ENCODE data around the gene NEU2.

The NEU2 gene

DNA sequence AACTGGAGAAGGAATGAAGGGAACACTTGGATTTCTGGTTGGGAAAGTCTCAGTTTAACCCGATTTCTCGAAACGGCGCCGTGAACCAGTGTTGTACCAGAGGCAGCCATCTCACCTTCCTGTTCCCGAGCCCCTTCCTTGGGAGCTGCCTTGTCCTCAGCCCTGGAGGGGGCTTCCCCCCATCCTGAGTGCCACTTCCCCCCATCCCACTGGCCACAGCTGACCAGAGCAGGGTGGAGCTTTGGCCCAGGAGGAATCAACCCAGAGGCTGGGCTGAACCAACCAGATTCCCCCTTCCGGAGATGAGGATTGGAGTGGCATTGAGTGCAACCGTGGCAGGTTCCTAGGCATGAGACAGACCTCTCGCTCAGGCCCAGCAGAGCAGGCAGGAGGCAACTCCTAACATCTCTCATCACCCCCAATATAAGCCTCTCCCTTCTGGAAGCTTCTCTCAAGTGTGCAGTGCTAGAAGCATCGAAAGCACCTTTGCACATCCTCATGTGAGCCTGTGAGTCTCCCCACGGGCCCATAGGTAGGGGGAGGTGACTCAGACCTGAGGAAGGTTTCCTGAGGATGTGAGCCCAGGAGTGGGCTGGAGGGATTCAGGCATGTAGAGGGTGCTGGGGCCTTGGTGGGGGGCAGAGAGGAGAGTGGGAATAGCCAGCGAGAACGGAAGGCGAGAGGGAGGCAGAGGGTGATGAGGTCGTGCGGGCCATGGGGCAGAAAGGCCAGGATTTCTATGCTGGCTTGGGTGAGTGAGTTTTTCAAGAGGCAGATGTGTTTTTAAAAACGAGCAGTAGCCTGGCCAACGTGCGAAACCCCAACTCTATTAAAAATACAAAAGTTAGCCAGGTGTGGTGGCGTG, 31.4 kb upstream of the NEU2 start:
- H3K4me3 ChIP-seq (ENCODE audit: low read depth, low read length), result no peak overlapping the region
- H3K9ac ChIP-seq (ENCODE audit: low read depth, low read length), result no peak overlapping the region
- no peaks in the 10 kb centered on the region for H3K36me3 ChIP-seq (ENCODE audit: control insufficient read depth, insufficient read depth, low read length)
- no peaks in the 10 kb centered on the region for H3K27me3 ChIP-seq (ENCODE audit: control insufficient read depth, insufficient read depth, low read length)
- no peaks in the 10 kb centered on the region for H3K4me1 ChIP-seq (ENCODE audit: control insufficient read depth, insufficient read depth, low read length)
- no peaks in the 10 kb centered on the region for H3K9me3 ChIP-seq (ENCODE audit: control insufficient read depth, insufficient read depth, low read length)

DNA sequence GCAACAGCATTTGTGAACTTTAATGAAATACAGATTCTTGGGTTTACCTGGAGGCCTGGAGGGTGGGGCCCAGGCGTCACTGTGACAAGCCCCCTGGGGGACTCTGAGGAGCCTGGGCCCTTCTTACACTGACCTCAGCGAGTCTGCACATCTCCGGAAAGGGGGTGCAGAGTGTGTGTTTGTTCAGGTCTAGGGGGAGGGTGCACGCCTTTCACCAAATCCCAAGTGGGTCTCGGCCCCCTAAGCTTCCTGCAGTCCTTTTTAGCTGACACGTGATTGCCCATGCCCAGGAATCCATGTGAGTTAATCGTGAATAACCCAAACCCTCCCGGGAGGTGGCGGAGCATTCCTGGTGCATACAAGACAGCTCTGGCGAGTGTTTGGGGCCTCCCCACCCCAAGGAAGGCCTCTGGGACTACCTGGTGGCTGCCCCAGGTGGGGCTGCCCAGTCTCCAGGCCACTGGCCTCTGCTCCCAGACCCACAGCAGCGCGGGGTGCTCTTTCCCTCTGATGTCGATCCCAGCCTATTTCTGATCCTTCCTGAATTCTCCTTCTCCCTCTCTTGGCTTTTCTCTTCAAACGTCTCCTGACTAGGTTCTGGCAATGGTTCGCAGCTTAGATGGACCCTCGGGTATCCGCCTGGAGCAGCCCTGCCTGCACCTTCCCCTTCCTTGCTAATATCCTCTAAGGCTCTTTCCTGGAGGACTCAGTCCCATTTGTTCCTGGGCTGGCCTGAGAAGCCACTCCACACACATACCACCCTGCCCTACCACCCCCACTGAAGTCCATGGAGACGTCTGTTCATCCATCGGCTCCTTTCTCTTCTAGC, 29.4 kb upstream of the NEU2 start:
- Histone ChIP-seq H3K4me1 (ENCODE audit: control insufficient read depth, insufficient read depth, low read length) (no peaks in the 10 kb centered on the region), H3K4me3 (ENCODE audit: low read depth, low read length) (no peak overlapping the region), H3K27me3 (ENCODE audit: control insufficient read depth, insufficient read depth, low read length) (no peaks in the 10 kb centered on the region), H3K9me3 (ENCODE audit: control insufficient read depth, insufficient read depth, low read length) (no peaks in the 10 kb centered on the region), H3K9ac (ENCODE audit: low read depth, low read length) (no peak overlapping the region), H3K36me3 (ENCODE audit: control insufficient read depth, insufficient read depth, low read length) (no peaks in the 10 kb centered on the region)

DNA sequence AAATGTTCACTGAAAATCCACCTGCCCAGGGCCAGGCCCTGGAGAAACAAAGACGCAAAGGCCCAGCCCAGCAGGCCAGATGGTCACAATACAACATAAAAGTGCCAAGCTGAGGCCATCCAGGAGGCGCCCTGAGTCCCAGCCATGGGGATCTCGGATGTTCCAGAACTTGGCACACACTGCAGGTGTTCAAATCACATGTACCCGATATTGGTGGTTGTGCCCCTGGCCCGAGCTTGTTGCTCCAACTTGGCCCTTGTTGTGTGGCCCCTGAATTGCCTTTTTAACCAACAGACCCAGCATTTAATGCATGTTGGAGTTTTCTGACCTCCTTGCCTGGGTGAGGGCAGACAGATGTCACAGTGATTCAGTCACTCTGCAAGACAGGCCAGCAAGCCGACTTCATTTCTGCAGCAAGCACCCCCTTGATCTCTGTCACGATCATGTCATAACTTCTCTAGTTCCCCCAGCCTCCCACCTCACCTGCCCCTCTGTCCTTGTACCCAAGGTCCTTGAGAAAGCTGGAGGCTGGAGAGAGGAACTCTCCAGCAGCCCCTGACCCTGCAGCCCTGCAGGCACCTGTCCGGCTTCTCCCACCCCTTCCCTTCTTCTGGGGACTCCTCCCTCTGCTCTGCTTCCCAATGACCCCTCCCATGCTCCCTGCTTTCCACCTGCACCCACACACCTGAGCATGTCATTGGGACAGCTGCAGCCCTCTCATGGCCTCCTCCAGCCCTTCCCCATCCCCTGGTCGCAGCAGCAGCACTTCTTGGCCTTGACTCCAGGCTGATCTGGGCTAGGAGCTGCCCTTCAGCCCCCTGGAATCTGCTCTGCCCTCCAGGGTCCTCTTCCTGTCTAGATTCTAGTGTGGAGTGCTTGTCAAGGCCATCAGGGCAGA, 28.6 kb upstream of the NEU2 start:
- Histone ChIP-seq H3K4me3 (ENCODE audit: low read depth, low read length) (no peak overlapping the region), H3K4me1 (ENCODE audit: control insufficient read depth, insufficient read depth, low read length) (no peaks in the 10 kb centered on the region), H3K9ac (ENCODE audit: low read depth, low read length) (no peak overlapping the region), H3K27me3 (ENCODE audit: control insufficient read depth, insufficient read depth, low read length) (no peaks in the 10 kb centered on the region), H3K36me3 (ENCODE audit: control insufficient read depth, insufficient read depth, low read length) (no peaks in the 10 kb centered on the region), H3K9me3 (ENCODE audit: control insufficient read depth, insufficient read depth, low read length) (no peaks in the 10 kb centered on the region)

DNA sequence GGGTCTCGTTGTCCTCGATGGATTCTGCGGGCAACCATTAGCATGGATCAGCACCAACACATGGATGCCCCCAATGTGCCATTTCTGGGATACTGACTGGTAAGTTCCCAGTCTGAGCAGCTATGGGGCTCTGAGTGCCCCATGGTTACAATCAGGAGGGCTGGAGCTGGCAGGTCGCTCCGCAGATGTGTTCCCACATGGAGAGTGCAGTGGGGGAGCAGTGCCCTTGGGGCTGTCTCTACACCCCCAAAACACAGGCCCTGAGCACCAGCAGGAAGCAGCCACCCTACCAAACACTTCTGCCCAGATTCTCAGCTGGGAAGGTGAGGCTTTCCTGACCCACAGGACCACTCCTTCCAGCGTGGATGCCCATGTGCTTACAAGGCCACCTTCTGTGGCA, 27.4 kb upstream of the NEU2 start:
- Histone ChIP-seq H3K36me3 (ENCODE audit: control insufficient read depth, insufficient read depth, low read length) (no peaks in the 10 kb centered on the region), H3K9ac (ENCODE audit: low read depth, low read length) (no peak overlapping the region), H3K27me3 (ENCODE audit: control insufficient read depth, insufficient read depth, low read length) (no peaks in the 10 kb centered on the region), H3K9me3 (ENCODE audit: control insufficient read depth, insufficient read depth, low read length) (no peaks in the 10 kb centered on the region), H3K4me1 (ENCODE audit: control insufficient read depth, insufficient read depth, low read length) (no peaks in the 10 kb centered on the region), H3K4me3 (ENCODE audit: low read depth, low read length) (no peak overlapping the region)

- H3K4me3 ChIP-seq (ENCODE audit: low read depth, low read length), result no peak overlapping the region
- H3K36me3 ChIP-seq (ENCODE audit: control insufficient read depth, insufficient read depth, low read length), result no peaks in the 10 kb centered on the region
- H3K9ac ChIP-seq (ENCODE audit: low read depth, low read length), result no peak overlapping the region
- H3K4me1 ChIP-seq (ENCODE audit: control insufficient read depth, insufficient read depth, low read length), result no peaks in the 10 kb centered on the region
- H3K9me3 ChIP-seq (ENCODE audit: control insufficient read depth, insufficient read depth, low read length), result no peaks in the 10 kb centered on the region
- H3K27me3 ChIP-seq (ENCODE audit: control insufficient read depth, insufficient read depth, low read length), result no peaks in the 10 kb centered on the region
Observed at GRCh38 chr2:233006648-233007047, 25.8 kb upstream of the NEU2 start.

DNA sequence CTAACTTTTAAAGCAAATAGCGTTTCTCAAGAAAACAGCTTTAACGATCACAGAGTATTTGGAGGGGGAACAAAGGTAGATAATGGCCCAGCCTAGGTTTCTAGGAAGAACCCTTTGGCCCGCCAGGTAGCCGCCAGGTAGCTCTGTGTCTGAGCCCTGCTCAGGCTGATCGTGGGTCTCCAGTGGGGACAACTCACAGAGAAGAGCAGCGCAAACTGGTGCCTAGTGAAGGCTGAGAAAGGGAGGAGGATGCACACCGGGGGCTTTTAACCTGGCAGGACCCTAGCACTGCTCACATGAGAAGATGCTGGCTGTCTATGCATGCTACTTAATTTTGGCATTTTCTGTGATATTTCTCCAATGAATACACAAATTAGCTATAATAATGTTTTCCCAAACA, 25.2 kb upstream of the NEU2 start:
- Histone ChIP-seq H3K4me1 (ENCODE audit: control insufficient read depth, insufficient read depth, low read length) (no peaks in the 10 kb centered on the region), H3K9ac (ENCODE audit: low read depth, low read length) (no peak overlapping the region), H3K9me3 (ENCODE audit: control insufficient read depth, insufficient read depth, low read length) (no peaks in the 10 kb centered on the region), H3K4me3 (ENCODE audit: low read depth, low read length) (no peak overlapping the region), H3K27me3 (ENCODE audit: control insufficient read depth, insufficient read depth, low read length) (no peaks in the 10 kb centered on the region), H3K36me3 (ENCODE audit: control insufficient read depth, insufficient read depth, low read length) (no peaks in the 10 kb centered on the region)

DNA sequence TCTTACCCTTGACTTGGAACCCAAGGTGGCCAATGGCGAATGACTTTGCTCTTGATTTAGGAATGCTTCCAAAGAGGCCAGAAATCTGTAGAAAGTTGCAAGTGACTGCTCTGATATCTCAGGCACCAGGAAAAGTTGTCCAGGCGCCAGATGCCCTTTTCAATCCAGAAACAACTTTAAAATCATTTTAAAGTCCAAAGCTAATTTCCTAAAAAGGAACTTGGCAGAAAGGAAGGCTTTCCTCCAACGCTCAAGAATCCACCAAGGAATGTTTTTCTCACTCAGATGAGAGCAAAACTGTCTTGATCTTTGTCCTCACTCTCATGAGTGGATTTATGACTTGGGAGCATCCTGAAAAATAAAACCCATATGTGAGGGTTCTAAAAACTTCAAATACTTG, 24.7 kb upstream of the NEU2 start:
- no peaks in the 10 kb centered on the region for H3K9me3 ChIP-seq (ENCODE audit: control insufficient read depth, insufficient read depth, low read length)

DNA sequence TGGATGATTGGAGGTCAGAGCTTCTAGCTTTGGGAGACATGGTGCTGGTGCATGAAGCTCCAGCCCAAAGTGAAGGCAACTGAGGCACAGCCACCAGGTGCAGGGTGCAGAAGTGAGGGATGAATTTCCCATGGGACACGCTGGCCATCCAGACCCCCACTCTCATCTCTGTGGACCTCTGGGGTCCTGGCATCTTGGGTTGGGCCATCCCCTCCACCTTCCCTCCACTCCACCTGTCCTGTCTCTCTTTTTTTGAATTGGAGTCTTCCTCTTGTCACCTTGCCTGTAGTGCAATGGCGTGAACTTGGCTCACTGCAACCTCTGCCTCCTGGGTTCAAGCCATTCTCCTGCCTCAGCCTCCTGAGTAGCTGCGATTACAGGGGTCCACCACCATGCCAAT, 22.8 kb upstream of the NEU2 start:
- no peaks in the 10 kb centered on the region for H3K27me3 ChIP-seq (ENCODE audit: control insufficient read depth, insufficient read depth, low read length)
- H3K36me3 ChIP-seq (ENCODE audit: control insufficient read depth, insufficient read depth, low read length), result no peaks in the 10 kb centered on the region
- no peaks in the 10 kb centered on the region for H3K4me1 ChIP-seq (ENCODE audit: control insufficient read depth, insufficient read depth, low read length)
- no peaks in the 10 kb centered on the region for H3K9me3 ChIP-seq (ENCODE audit: control insufficient read depth, insufficient read depth, low read length)
- no peak overlapping the region for H3K9ac ChIP-seq (ENCODE audit: low read depth, low read length)
- no peak overlapping the region for H3K4me3 ChIP-seq (ENCODE audit: low read depth, low read length)

More for the DNA sequence above, 24.7 kb upstream of the NEU2 start:
- Histone ChIP-seq H3K36me3 (ENCODE audit: control insufficient read depth, insufficient read depth, low read length) (no peaks in the 10 kb centered on the region), H3K9ac (ENCODE audit: low read depth, low read length) (no peak overlapping the region), H3K4me1 (ENCODE audit: control insufficient read depth, insufficient read depth, low read length) (no peaks in the 10 kb centered on the region), H3K27me3 (ENCODE audit: control insufficient read depth, insufficient read depth, low read length) (no peaks in the 10 kb centered on the region), H3K4me3 (ENCODE audit: low read depth, low read length) (no peak overlapping the region)

DNA sequence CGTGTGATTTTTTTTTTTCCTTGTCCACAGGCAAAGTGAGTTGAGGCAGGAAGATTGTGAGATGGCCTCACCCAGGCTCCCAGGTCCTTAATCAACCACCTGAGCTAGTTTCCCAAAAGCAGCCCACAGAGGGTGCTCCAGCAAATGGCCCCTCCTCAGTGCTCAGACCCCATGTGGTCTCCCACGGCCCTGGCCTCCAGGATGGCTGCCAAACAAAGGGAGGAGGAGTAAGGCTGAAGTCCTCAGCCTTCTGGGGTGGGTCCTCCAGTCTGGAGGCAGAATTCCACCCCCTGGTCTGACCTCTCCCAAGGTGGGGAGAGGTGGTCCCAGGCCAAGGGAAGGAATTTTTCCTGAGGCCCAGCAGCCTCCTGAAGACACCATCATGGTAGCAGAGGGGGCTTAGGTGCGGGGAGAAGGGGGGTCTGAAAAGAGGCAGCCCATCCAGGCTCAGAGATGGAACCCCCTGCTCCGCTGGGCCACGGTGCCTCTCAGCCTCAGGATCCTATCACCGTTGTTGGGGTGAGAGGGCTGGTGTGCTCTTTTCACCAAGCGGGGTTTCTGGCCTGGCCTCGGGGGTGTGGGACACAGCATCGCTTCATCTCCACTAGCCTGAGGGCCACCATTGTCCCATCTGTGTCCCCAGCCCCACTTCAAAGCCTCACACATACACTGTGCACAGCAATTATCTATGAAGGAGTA, 21.8 kb upstream of the NEU2 start:
- Histone ChIP-seq H3K9ac (ENCODE audit: low read depth, low read length) (no peak overlapping the region), H3K27me3 (ENCODE audit: control insufficient read depth, insufficient read depth, low read length) (no peaks in the 10 kb centered on the region), H3K36me3 (ENCODE audit: control insufficient read depth, insufficient read depth, low read length) (no peaks in the 10 kb centered on the region), H3K9me3 (ENCODE audit: control insufficient read depth, insufficient read depth, low read length) (no peaks in the 10 kb centered on the region), H3K4me1 (ENCODE audit: control insufficient read depth, insufficient read depth, low read length) (no peaks in the 10 kb centered on the region), H3K4me3 (ENCODE audit: low read depth, low read length) (no peak overlapping the region)

GRCh38 chr2:233011268-233011650, 21.2 kb upstream of the NEU2 start:
- no peaks in the 10 kb centered on the region for H3K4me1 ChIP-seq (ENCODE audit: control insufficient read depth, insufficient read depth, low read length)
- H3K4me3 ChIP-seq (ENCODE audit: low read depth, low read length), result no peak overlapping the region
- no peaks in the 10 kb centered on the region for H3K27me3 ChIP-seq (ENCODE audit: control insufficient read depth, insufficient read depth, low read length)
- H3K9me3 ChIP-seq (ENCODE audit: control insufficient read depth, insufficient read depth, low read length), result no peaks in the 10 kb centered on the region
- no peaks in the 10 kb centered on the region for H3K36me3 ChIP-seq (ENCODE audit: control insufficient read depth, insufficient read depth, low read length)
- no peak overlapping the region for H3K9ac ChIP-seq (ENCODE audit: low read depth, low read length)

GRCh38 chr2:233011702-233012131, 20.8 kb upstream of the NEU2 start:
- no peaks in the 10 kb centered on the region for H3K9me3 ChIP-seq (ENCODE audit: control insufficient read depth, insufficient read depth, low read length)
- H3K4me3 ChIP-seq (ENCODE audit: low read depth, low read length), result no peak overlapping the region
- no peak overlapping the region for H3K9ac ChIP-seq (ENCODE audit: low read depth, low read length)
- H3K27me3 ChIP-seq (ENCODE audit: control insufficient read depth, insufficient read depth, low read length), result no peaks in the 10 kb centered on the region
- no peaks in the 10 kb centered on the region for H3K36me3 ChIP-seq (ENCODE audit: control insufficient read depth, insufficient read depth, low read length)
- H3K4me1 ChIP-seq (ENCODE audit: control insufficient read depth, insufficient read depth, low read length), result no peaks in the 10 kb centered on the region

All from iPS-15b (cell line).